H1 (cell line): ENCODE results near the gene SMOC2. TPM values are rescaled to one million over a fixed set of nuclear protein-coding genes. Genes with fewer than 3 reads are reported as not detected.
A peak's percentile ranks its signal among the peaks of the same experiment; 100 is the strongest.

Source experiments
- CTCF ChIA-PET: fragments of 300-600 bp; sonication (Branson Sonifier 250); formaldehyde crosslinking; loops from one replicate; lab custom pipeline; 2021; ENCODE audit not compliant: partially characterized antibody; lab: Charles Lee
- POLR2A ChIA-PET: fragments of 300-600 bp; sonication (Branson Sonifier 250); formaldehyde crosslinking; loops from one replicate; lab custom pipeline; 2021; ENCODE audit warnings: inconsistent platforms; ENCODE audit not compliant: partially characterized antibody; lab: Charles Lee
- DNase-seq, 2 experiments: peaks; one replicate each; pipeline versions ENCODE4 v3.0.0 to v3.0.0-alpha.2; 2010 to 2022; ENCODE audit warnings: low spot score in 2 of 2, low read depth in 1 of 2, mixed read lengths in 1 of 2
- FAIRE-seq: peaks from 2 replicates; lab custom pipeline; 2011; peaks lifted over from hg19 to GRCh38; lab: Jason Lieb, UNC
- H2AFZ ChIP-seq: 2 replicates; pipeline ENCODE4 v1.8.1; 2012; ENCODE audit warnings: low read length, inconsistent platforms
- H2AK5ac ChIP-seq: 2 replicates; pipeline ENCODE4 v1.6.1; 2013; ENCODE audit warnings: low read depth, low read length
- H2BK120ac ChIP-seq: replicated peaks from 2 replicates; pipeline ENCODE3; 2013; ENCODE audit warnings: low read depth, low read length, inconsistent platforms
- H2BK12ac ChIP-seq: 2 replicates; pipeline ENCODE4 v1.6.1; 2013; ENCODE audit warnings: low read depth, low read length
- H2BK15ac ChIP-seq: 2 replicates; pipeline ENCODE4 v1.6.1; 2013; ENCODE audit warnings: low read length
- H2BK20ac ChIP-seq: 2 replicates; pipeline ENCODE4 v1.6.1; 2013; ENCODE audit warnings: low read length
- H2BK5ac ChIP-seq: 2 replicates; pipeline ENCODE4 v1.6.1; 2013; ENCODE audit warnings: low read depth, low read length
- H3K14ac ChIP-seq: 2 replicates; pipeline ENCODE4 v1.6.1; 2013; ENCODE audit warnings: inconsistent platforms; ENCODE audit not compliant: insufficient read length
- H3K18ac ChIP-seq: 2 replicates; pipeline ENCODE4 v1.6.1; 2013; ENCODE audit warnings: low read length; ENCODE audit errors: extremely low read depth
- H3K23ac ChIP-seq: 2 replicates; pipeline ENCODE4 v1.6.1; 2013; ENCODE audit warnings: inconsistent platforms; ENCODE audit not compliant: insufficient read length
- H3K23me2 ChIP-seq: 2 replicates; pipeline ENCODE4 v1.6.1; 2013; ENCODE audit warnings: low read depth, low read length
- H3K27ac ChIP-seq: 2 replicates; pipeline ENCODE4 v1.6.1; 2011; ENCODE audit warnings: low read depth, low read length, inconsistent platforms
- H3K27me3 ChIP-seq, 4 experiments: replicated peaks in 1 of 4; 1 replicate in 1 of 4; 2 replicates in 3 of 4; pipeline versions ENCODE4 v1.6.1 to v1.8.1; 2011 to 2013; ENCODE audit warnings: low read length in 3 of 4, mild to moderate bottlenecking in 3 of 4, inconsistent platforms in 2 of 4, mixed read lengths in 2 of 4, moderate library complexity in 1 of 4; ENCODE audit not compliant: control insufficient read depth in 3 of 4, insufficient read depth in 3 of 4; ENCODE audit errors: extremely low read depth in 1 of 4
- H3K36me3 ChIP-seq, 4 experiments: 2 replicates each; pipeline versions ENCODE4 v1.6.1 to v1.8.1; 2011 to 2013; ENCODE audit warnings: mild to moderate bottlenecking in 4 of 4, low read length in 3 of 4, moderate library complexity in 2 of 4, control low read depth in 1 of 4, inconsistent platforms in 1 of 4; ENCODE audit not compliant: insufficient read depth in 4 of 4, control insufficient read depth in 2 of 4
- H3K4ac ChIP-seq: replicated peaks from 2 replicates; pipeline ENCODE3; 2013; ENCODE audit warnings: low read length, low read depth, mixed read lengths, inconsistent platforms; ENCODE audit not compliant: insufficient read length
- H3K4me1 ChIP-seq, 4 experiments: replicated peaks in 1 of 4; 1 replicate in 1 of 4; 2 replicates in 3 of 4; pipeline versions ENCODE4 v1.6.1 to v1.8.1; 2011 to 2013; ENCODE audit warnings: low read length in 3 of 4, inconsistent platforms in 2 of 4, mixed read lengths in 1 of 4; ENCODE audit not compliant: insufficient read depth in 4 of 4, control insufficient read depth in 3 of 4
- H3K4me2 ChIP-seq, 2 experiments: 2 replicates each; pipeline versions ENCODE4 v1.6.1 to v1.8.1; 2011 to 2013; ENCODE audit warnings: low read depth in 2 of 2, low read length in 2 of 2, control low read depth in 1 of 2, inconsistent platforms in 1 of 2, mild to moderate bottlenecking in 1 of 2; ENCODE audit not compliant: insufficient read depth in 1 of 2
- H3K4me3 ChIP-seq, 4 experiments: fragments of 200-600, 300-600 bp in 1 of 4; sonication (generic), shearing (Covaris generic), sonication (Bioruptor Twin) in 1 of 4; 2 replicates each; pipeline versions ENCODE4 v1.5.1 to v1.8.1; 2011 to 2016; ENCODE audit warnings: low read length in 4 of 4, low read depth in 3 of 4, control low read depth in 2 of 4, inconsistent platforms in 2 of 4, mild to moderate bottlenecking in 2 of 4, mixed read lengths in 1 of 4, moderate library complexity in 1 of 4; ENCODE audit not compliant: insufficient read depth in 2 of 4; ENCODE audit errors: extremely low read depth in 1 of 4
- H3K56ac ChIP-seq: replicated peaks from 2 replicates; pipeline ENCODE3; 2013; ENCODE audit warnings: low read depth, mild to moderate bottlenecking, mixed read lengths, low read length, inconsistent platforms; ENCODE audit not compliant: insufficient read length
- H3K79me1 ChIP-seq: 2 replicates; pipeline ENCODE4 v1.6.1; 2013; ENCODE audit warnings: low read depth, low read length, control low read depth
- H3K79me2 ChIP-seq, 2 experiments: 2 replicates each; pipeline versions ENCODE4 v1.6.1 to v1.8.1; 2012 to 2013; ENCODE audit warnings: low read length in 2 of 2, mild to moderate bottlenecking in 2 of 2, inconsistent platforms in 1 of 2; ENCODE audit not compliant: insufficient read depth in 2 of 2, control insufficient read depth in 1 of 2
- H3K9ac ChIP-seq, 4 experiments: replicated peaks in 1 of 4; 1 replicate in 1 of 4; 2 replicates in 3 of 4; pipeline versions ENCODE4 v1.6.1 to v1.8.1; 2011 to 2013; ENCODE audit warnings: low read depth in 3 of 4, low read length in 3 of 4, control low read depth in 2 of 4, mild to moderate bottlenecking in 2 of 4, moderate library complexity in 2 of 4, inconsistent platforms in 1 of 4; ENCODE audit errors: extremely low read depth in 1 of 4
- H3K9me3 ChIP-seq, 2 experiments: 2 replicates each; pipeline versions ENCODE4 v1.6.1 to v1.8.1; 2012 to 2013; ENCODE audit warnings: mild to moderate bottlenecking in 2 of 2, moderate library complexity in 2 of 2, control low read depth in 1 of 2, inconsistent platforms in 1 of 2, low read depth in 1 of 2, low read length in 1 of 2, mixed read lengths in 1 of 2; ENCODE audit not compliant: insufficient read depth in 2 of 2
- H4K20me1 ChIP-seq, 2 experiments: replicated peaks in 1 of 2; 2 replicates each; pipeline versions ENCODE3 to v1.8.1; 2011 to 2013; ENCODE audit warnings: inconsistent platforms in 2 of 2, low read length in 2 of 2, mild to moderate bottlenecking in 1 of 2; ENCODE audit not compliant: insufficient read depth in 2 of 2, control insufficient read depth in 1 of 2
- H4K5ac ChIP-seq: 2 replicates; pipeline ENCODE4 v1.6.1; 2013; ENCODE audit warnings: low read length, low read depth, mixed read lengths, inconsistent platforms; ENCODE audit not compliant: insufficient read length
- H4K8ac ChIP-seq: 2 replicates; pipeline ENCODE4 v1.8.0; 2013; ENCODE audit warnings: mild to moderate bottlenecking, moderate library complexity, low read length, inconsistent platforms; ENCODE audit not compliant: insufficient read depth; ENCODE audit errors: extremely low read depth
- H4K91ac ChIP-seq: replicated peaks from 2 replicates; pipeline ENCODE3; 2013; ENCODE audit warnings: low read length, mixed read lengths, inconsistent platforms; ENCODE audit not compliant: insufficient read length
- BCL11A ChIP-seq, 2 experiments: IDR thresholded peaks; one replicate each; pipeline ENCODE4 v1.6.1; 2011; ENCODE audit warnings: low read depth in 2 of 2, low read length in 2 of 2, mild to moderate bottlenecking in 2 of 2
- CTBP2 ChIP-seq: IDR thresholded peaks from 2 replicates; pipeline ENCODE4 v1.7.0; 2011; ENCODE audit warnings: borderline replicate concordance, mild to moderate bottlenecking, moderate library complexity, mixed read lengths, low read length; ENCODE audit not compliant: insufficient read depth, insufficient read length
- CTCF ChIP-seq, 3 experiments: IDR thresholded peaks; 1 replicate in 2 of 3; 2 replicates in 1 of 3; pipeline versions ENCODE4 v1.5.1 to v1.6.1; 2011; ENCODE audit warnings: low read length in 3 of 3, mild to moderate bottlenecking in 3 of 3, inconsistent platforms in 2 of 3, low read depth in 1 of 3, moderate library complexity in 1 of 3; ENCODE audit not compliant: insufficient read depth in 1 of 3; ENCODE audit errors: control extremely low read depth in 1 of 3
- JUN ChIP-seq: IDR thresholded peaks from 2 replicates; pipeline ENCODE4 v1.6.1; 2011; ENCODE audit warnings: low read depth, mild to moderate bottlenecking, improper control_type of control experiment, low read length
- KDM4A ChIP-seq: IDR thresholded peaks from one replicate; pipeline ENCODE4 v1.7.1; 2012; ENCODE audit warnings: low read depth, mild to moderate bottlenecking, moderate library complexity, low read length, inconsistent platforms; ENCODE audit not compliant: severe bottlenecking
- KDM5A ChIP-seq: fragments of 200-600 bp; IDR thresholded peaks from 2 replicates; pipeline ENCODE4 v1.7.1; 2012; ENCODE audit warnings: mild to moderate bottlenecking, low read length, inconsistent platforms, mixed read lengths
- NRF1 ChIP-seq: IDR thresholded peaks from 2 replicates; pipeline ENCODE4 v1.6.1; 2011; ENCODE audit warnings: mild to moderate bottlenecking, low read depth, low read length, improper control_type of control experiment
- POLR2A ChIP-seq, 2 experiments: IDR thresholded peaks; 1 replicate in 1 of 2; 2 replicates in 1 of 2; pipeline ENCODE4 v1.6.1; 2011; ENCODE audit warnings: low read depth in 2 of 2, low read length in 2 of 2, mild to moderate bottlenecking in 2 of 2; ENCODE audit errors: control extremely low read depth in 1 of 2
- RFX5 ChIP-seq: IDR thresholded peaks from 2 replicates; pipeline ENCODE4 v1.6.1; 2011; ENCODE audit warnings: low read depth, low read length, improper control_type of control experiment, borderline replicate concordance
- ZNF274 ChIP-seq: IDR thresholded peaks from 2 replicates; pipeline ENCODE4 v1.7.0; 2012; ENCODE audit warnings: low read length, borderline replicate concordance; ENCODE audit errors: extremely low read depth
- WGBS, 2 experiments: shearing (Covaris generic) in 1 of 2; methylation state at CpG; one replicate each; pipeline versions ENCODE4 v1.1.6 to v1.1.7; 2013 to 2015; ENCODE audit warnings: low lambda C conversion rate in 2 of 2, mixed read lengths in 2 of 2, inconsistent platforms in 1 of 2, low coverage in 1 of 2, missing lambda C conversion rate in 1 of 2; ENCODE audit not compliant: insufficient replicate concordance in 2 of 2, insufficient coverage in 1 of 2, insufficient read length in 1 of 2; ENCODE audit errors: extremely low coverage in 1 of 2, missing lambda C conversion rate in 1 of 2; 5-methylcytosine and 5-hydroxymethylcytosine counted together
- polyA plus RNA-seq, 7 experiments: library from polyadenylated mRNA; depleted of rRNA in 3 of 7; stranded (reverse) in 5 of 7; unstranded in 2 of 7; fragments of >200 nt in 5 of 7; fragments of 200-250 nt in 2 of 7; gene quantifications; 1 replicate in 5 of 7; 2 replicates in 1 of 7; 4 replicates in 1 of 7; pipeline versions ENCODE4 v1.2.1 to v1.2.3, GENCODE V29; 2011 to 2013; ENCODE audit warnings: missing spikeins in 2 of 7, mixed read lengths in 2 of 7
- total RNA-seq: library from RNA; stranded (reverse); fragmentation: NEBNext Ultra II Directional; extraction: Animal tissue kit (Norgen Biotek cat#: 25700); gene quantifications from 2 replicates; pipeline ENCODE4 v1.2.1, GENCODE V29; 2021

Gene SMOC2
- total and polyA plus RNA-seq, 2 of the 8 experiments (the other 6 are each of a cell fraction or from before 2014, with no cell fraction given) = 7.7 to 8.5 TPM

- Histone ChIP-seq H3K23me2 (no peaks in the 10 kb centered on the region), H2BK20ac (no peak overlapping the region), H2BK15ac (no peak overlapping the region), H3K36me3 (no peaks in the 10 kb centered on the region; a peak in 2 of 8 replicates), H4K91ac (no peak overlapping the region), H2AK5ac (no peak overlapping the region), H3K56ac (no peak overlapping the region), H3K4me2 (no peak overlapping the region), H3K4me3 (no peak overlapping the region), H3K9ac (no peak overlapping the region), H3K27ac (no peak overlapping the region), H4K5ac (no peak overlapping the region), H3K79me2 (no peaks in the 10 kb centered on the region), H3K79me1 (no peaks in the 10 kb centered on the region), H3K18ac (no peak overlapping the region), H4K20me1 (no peaks in the 10 kb centered on the region), H2BK120ac (no peak overlapping the region), H3K4ac (no peak overlapping the region), H2AFZ (no peak overlapping the region), H3K9me3 (no peaks in the 10 kb centered on the region), H3K4me1 (peaks cover 0 to 4% (median 1%) of the 10 kb centered on the region in 4 experiments; a peak in 3 of 7 replicates), H3K23ac (no peak overlapping the region), H2BK5ac (no peak overlapping the region), H3K14ac (no peak overlapping the region), H2BK12ac (no peak overlapping the region), H3K27me3 (no peaks in the 10 kb centered on the region), H4K8ac (no peak overlapping the region)
- no peak for TF ChIP-seq RFX5
- no peak for TF ChIP-seq KDM4A
- TF ChIP-seq CTBP2 = no peak
- TF ChIP-seq ZNF274 = no peak
- no peak for TF ChIP-seq BCL11A (IDR thresholded peaks at IDR 0.05; ENCODE audit: low read depth in 2 of 2, low read length in 2 of 2)
- TF ChIP-seq CTCF (IDR thresholded peaks at IDR 0.05; ENCODE audit: control extremely low read depth in 1 of 3, insufficient read depth in 1 of 3, low read depth in 1 of 3, low read length in 3 of 3) = no peak
- TF ChIP-seq NRF1 = no peak
- TF ChIP-seq JUN = no peak
- no peak for TF ChIP-seq POLR2A (IDR thresholded peaks at IDR 0.05; ENCODE audit: control extremely low read depth in 1 of 2, low read depth in 2 of 2, low read length in 2 of 2)
- no peak for TF ChIP-seq KDM5A
- peak in 1 of 2 experiments; percentile 23 for DNase-seq
- no peak for FAIRE-seq
- ChIA-PET POLR2A (no interaction called here), CTCF (no interaction called here)
- WGBS, 2 experiments = 88% methylated on average over 11 of the region's 11 CpGs; no CpG with 5 or more reads in 1 of the 2 experiments
Measured at GRCh38 chr6:168570211-168570610, 129.2 kb downstream of the SMOC2 start.
